ENCODE data around the gene PSMA7. TPM values are rescaled to one million over a fixed set of nuclear protein-coding genes. Genes with fewer than 3 reads are reported as not detected.

The PSMA7 gene
- polyA plus RNA-seq, 1 donor (not counting 4 experiments of a cell fraction or from before 2014, with no cell fraction given) = 383 TPM

DNA sequence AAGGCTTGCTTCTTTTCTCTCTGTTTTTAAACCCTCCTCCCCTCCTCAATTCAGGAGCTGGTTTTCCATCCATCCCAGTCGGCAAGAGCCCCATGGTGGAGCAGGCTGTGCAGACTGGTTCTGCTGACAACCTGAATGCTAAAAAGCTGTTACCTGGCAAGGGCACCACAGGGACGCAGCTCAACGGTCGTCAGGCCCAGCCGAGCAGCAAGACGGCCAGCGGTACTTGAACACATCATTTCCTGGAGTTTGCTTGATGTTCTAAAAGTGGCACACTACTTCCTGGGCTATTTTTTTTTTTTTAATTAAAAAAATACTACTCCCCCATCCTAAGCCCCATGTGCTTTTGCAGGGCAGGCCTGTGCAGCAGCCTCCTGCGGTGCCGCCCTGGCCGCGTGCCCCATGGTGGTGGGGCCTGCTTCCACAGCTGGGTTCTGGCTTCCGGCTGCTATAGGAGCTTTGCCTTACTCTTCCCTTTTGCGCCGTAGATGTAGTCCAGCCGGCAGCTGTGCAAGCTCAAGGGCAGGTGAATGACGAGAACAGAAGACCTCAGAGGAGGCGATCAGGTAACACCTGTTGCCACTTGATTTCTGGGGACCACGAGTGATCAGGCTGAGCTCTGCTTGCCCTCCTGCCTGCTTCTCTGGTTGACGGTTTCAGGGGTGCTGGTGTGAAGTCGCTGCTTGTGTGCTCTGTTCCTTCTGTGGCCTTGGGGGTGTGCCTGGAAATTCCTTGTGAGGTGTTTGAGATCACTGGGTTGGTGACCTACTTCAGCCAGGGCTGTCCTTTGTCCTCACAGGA is 13.3 kb downstream of the PSMA7 start:
- Histone ChIP-seq H3K9ac (ENCODE audit: control insufficient read depth, extremely low read depth, insufficient read depth, low read length) (no peak overlapping the region), H2AFZ (ENCODE audit: control insufficient read depth, low read length) (no peak overlapping the region), H3K27ac (ENCODE audit: control insufficient read depth, insufficient read depth, low read length) (no peak overlapping the region), H3K4me1 (ENCODE audit: control insufficient read depth, extremely low read depth, insufficient read depth, low read length) (no peaks in the 10 kb centered on the region), H3K36me3 (ENCODE audit: control insufficient read depth in 2 of 2, extremely low read depth in 1 of 2, insufficient read depth in 2 of 2, low read length in 2 of 2) (peaks cover 48 to 63% of the 10 kb centered on the region in 2 experiments), H3K27me3 (ENCODE audit: control insufficient read depth, extremely low read depth, insufficient read depth, low read length) (no peaks in the 10 kb centered on the region), H3K4me3 (ENCODE audit: control insufficient read depth in 2 of 3, extremely low read depth in 1 of 3, insufficient read depth in 2 of 3, low read depth in 1 of 3, low read length in 3 of 3) (no peak overlapping the region), H3K79me2 (ENCODE audit: control insufficient read depth, insufficient read depth, low read length) (peaks cover 3% of the 10 kb centered on the region), H3K9me1 (ENCODE audit: control insufficient read depth, extremely low read depth, insufficient read depth, low read length) (no peaks in the 10 kb centered on the region), H4K20me1 (ENCODE audit: control insufficient read depth, extremely low read depth, insufficient read depth, low read length) (peaks cover 5% of the 10 kb centered on the region), H3K9me3 (ENCODE audit: control insufficient read depth, low read depth, low read length) (no peaks in the 10 kb centered on the region), H3K4me2 (ENCODE audit: control insufficient read depth, extremely low read depth, insufficient read depth, low read depth, low read length) (no peak overlapping the region)
- dilution Hi-C loops (cut with MboI; ENCODE audit: extremely low pct_ligation_motif_present, low sequenced_read_pairs) = no loop called here
- no peak for TF ChIP-seq EZH2 (IDR thresholded peaks at IDR 0.05; ENCODE audit: low read length)
- TF ChIP-seq, protein P1, sequence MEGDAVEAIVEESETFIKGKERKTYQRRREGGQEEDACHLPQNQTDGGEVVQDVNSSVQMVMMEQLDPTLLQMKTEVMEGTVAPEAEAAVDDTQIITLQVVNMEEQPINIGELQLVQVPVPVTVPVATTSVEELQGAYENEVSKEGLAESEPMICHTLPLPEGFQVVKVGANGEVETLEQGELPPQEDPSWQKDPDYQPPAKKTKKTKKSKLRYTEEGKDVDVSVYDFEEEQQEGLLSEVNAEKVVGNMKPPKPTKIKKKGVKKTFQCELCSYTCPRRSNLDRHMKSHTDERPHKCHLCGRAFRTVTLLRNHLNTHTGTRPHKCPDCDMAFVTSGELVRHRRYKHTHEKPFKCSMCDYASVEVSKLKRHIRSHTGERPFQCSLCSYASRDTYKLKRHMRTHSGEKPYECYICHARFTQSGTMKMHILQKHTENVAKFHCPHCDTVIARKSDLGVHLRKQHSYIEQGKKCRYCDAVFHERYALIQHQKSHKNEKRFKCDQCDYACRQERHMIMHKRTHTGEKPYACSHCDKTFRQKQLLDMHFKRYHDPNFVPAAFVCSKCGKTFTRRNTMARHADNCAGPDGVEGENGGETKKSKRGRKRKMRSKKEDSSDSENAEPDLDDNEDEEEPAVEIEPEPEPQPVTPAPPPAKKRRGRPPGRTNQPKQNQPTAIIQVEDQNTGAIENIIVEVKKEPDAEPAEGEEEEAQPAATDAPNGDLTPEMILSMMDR (optimal IDR thresholded peaks at IDR 0.05 in 1 of 3, IDR thresholded peaks at IDR 0.05 in 1 of 3, conservative IDR thresholded peaks at IDR 0.05 in 1 of 3; ENCODE audit: extremely low read depth in 1 of 3, insufficient read depth in 2 of 3, low read length in 3 of 3) = no peak
- FAIRE-seq (no peak), DNase-seq (ENCODE audit: low read depth, low spot score) (no peak)

DNA sequence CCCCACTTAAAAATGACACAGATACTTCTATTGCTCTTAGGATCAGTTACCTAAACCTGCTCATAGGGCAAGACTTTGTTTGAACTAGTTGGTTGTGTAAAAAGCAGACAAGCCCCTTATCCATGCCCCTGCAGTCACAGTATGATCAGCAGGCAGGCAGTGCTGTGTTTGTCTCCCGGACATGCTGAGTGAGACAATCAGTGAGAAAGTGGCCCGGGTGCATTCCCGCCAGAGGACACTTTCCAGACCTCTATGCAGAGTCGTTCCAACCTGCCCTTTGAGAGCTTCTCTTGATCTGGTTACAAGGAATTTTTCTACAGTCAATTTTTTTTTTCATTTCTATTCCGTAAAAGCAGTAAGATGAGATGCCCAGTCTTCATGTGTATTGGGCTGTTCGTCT is 14.7 kb downstream of the PSMA7 start:
- peaks cover 14% of the 10 kb centered on the region for H3K79me2 ChIP-seq (ENCODE audit: control insufficient read depth, insufficient read depth, low read length)
- FAIRE-seq (no peak), DNase-seq (ENCODE audit: low read depth, low spot score) (no peak)
- H3K9me1 ChIP-seq (ENCODE audit: control insufficient read depth, extremely low read depth, insufficient read depth, low read length) = no peaks in the 10 kb centered on the region
- no peak for TF ChIP-seq EZH2 (IDR thresholded peaks at IDR 0.05; ENCODE audit: low read length)
- TF ChIP-seq, protein P1 (optimal IDR thresholded peaks at IDR 0.05 in 1 of 3, IDR thresholded peaks at IDR 0.05 in 1 of 3, conservative IDR thresholded peaks at IDR 0.05 in 1 of 3; ENCODE audit: extremely low read depth in 1 of 3, insufficient read depth in 2 of 3, low read length in 3 of 3) = no peak
- no peak overlapping the region for H3K27ac ChIP-seq (ENCODE audit: control insufficient read depth, insufficient read depth, low read length)
- dilution Hi-C loops (cut with MboI; ENCODE audit: extremely low pct_ligation_motif_present, low sequenced_read_pairs) = no loop called here
- peaks cover 44 to 60% of the 10 kb centered on the region in 2 experiments for H3K36me3 ChIP-seq (ENCODE audit: control insufficient read depth in 2 of 2, extremely low read depth in 1 of 2, insufficient read depth in 2 of 2, low read length in 2 of 2)
- H3K9ac ChIP-seq (ENCODE audit: control insufficient read depth, extremely low read depth, insufficient read depth, low read length) = no peak overlapping the region
- peaks cover 4% of the 10 kb centered on the region for H3K4me1 ChIP-seq (ENCODE audit: control insufficient read depth, extremely low read depth, insufficient read depth, low read length)
- no peak overlapping the region for H3K4me2 ChIP-seq (ENCODE audit: control insufficient read depth, extremely low read depth, insufficient read depth, low read depth, low read length)
- H4K20me1 ChIP-seq (ENCODE audit: control insufficient read depth, extremely low read depth, insufficient read depth, low read length) = peaks cover 12% of the 10 kb centered on the region
- H3K9me3 ChIP-seq (ENCODE audit: control insufficient read depth, low read depth, low read length) = no peaks in the 10 kb centered on the region
- no peaks in the 10 kb centered on the region for H3K27me3 ChIP-seq (ENCODE audit: control insufficient read depth, extremely low read depth, insufficient read depth, low read length)
- H3K4me3 ChIP-seq (ENCODE audit: control insufficient read depth in 2 of 3, extremely low read depth in 1 of 3, insufficient read depth in 2 of 3, low read depth in 1 of 3, low read length in 3 of 3) = no peak overlapping the region
- H2AFZ ChIP-seq (ENCODE audit: control insufficient read depth, low read length) = no peak overlapping the region

All from keratinocyte (primary cell).